ENCODE data around the gene TPRKB. TPM values are rescaled to one million over a fixed set of nuclear protein-coding genes. Genes with fewer than 3 reads are reported as not detected.
"Not testable (repeated sequence)": the region's sequence is repeated elsewhere in the genome, so short reads cannot be mapped to it uniquely, and the experiment has no call there.

Gene TPRKB
- total RNA-seq, 1 donor from 2014 or later = 46.8 TPM

DNA sequence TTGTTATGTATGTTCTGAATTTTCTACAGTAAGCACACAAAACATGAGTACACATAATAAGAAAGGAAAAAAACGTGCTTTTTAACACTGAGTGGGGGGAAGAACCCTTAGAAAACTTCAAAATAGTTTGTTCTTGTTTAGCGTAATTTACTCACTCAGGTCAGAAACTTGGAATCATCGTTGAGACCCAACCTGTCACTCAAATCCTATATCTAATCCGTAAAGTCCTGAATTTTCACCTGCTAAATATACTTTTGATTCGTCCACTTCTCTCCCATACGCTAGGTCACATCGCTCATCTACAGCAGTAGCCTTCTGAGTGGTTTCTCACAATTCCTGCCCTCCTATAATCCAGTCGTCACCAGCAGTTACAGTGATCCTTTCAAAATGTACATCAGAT is 767 bp downstream of the TPRKB start:
- Mint-ChIP-seq H3K4me3 (ENCODE audit: low read depth) (peak overlapping the region; percentile 99), H3K36me3 (ENCODE audit: insufficient read depth) (peaks cover 21% of the 10 kb centered on the region), H3K27ac (peak overlapping the region; percentile 96), H3K27me3 (peaks cover 22% of the 10 kb centered on the region), H3K4me1 (ENCODE audit: low read depth) (peaks cover 5% of the 10 kb centered on the region), H3K9me3 (ENCODE audit: low read depth) (peaks cover 5% of the 10 kb centered on the region)
- TF ChIP-seq CTCF (IDR thresholded peaks at IDR 0.05; ENCODE audit: unreplicated experiment) = no peak
- DNase-seq (ENCODE audit: low spot score, unreplicated experiment) = no peak

- H3K36me3 Mint-ChIP-seq (ENCODE audit: insufficient read depth) = peaks cover 26% of the 10 kb centered on the region
- no peak overlapping the region for H3K27ac Mint-ChIP-seq
Observed at GRCh38 chr2:73730810-73731209, 6.3 kb downstream of the TPRKB start.

DNA sequence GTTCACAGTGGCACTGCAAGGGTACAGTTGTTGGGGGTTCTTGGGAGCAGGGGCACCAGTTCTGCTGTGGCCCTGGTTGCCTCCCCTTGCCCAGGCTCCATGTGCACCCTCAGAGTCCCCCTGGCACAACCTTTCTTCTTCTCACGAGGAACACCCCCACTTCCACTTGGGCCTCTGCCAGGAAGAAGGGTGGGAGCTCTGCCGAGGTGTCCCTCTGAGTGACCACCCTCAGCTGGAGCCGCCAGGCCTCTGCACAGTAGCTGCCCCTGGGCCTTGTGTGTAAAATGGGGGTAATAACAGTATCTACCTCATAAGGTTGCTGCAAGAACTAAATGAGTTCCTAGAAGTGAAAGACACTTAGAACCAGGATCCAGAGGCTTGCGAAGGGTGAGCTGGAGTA is 8.4 kb downstream of the TPRKB start:
- H3K36me3 Mint-ChIP-seq (ENCODE audit: insufficient read depth) = peaks cover 23% of the 10 kb centered on the region
- no peaks in the 10 kb centered on the region for H3K27me3 Mint-ChIP-seq
- H3K4me3 Mint-ChIP-seq (ENCODE audit: low read depth) = no peak overlapping the region
- TF ChIP-seq CTCF (IDR thresholded peaks at IDR 0.05; ENCODE audit: unreplicated experiment) = no peak
- peaks cover under 1% of the 10 kb centered on the region for H3K9me3 Mint-ChIP-seq (ENCODE audit: low read depth)
- DNase-seq (ENCODE audit: low spot score, unreplicated experiment) = no peak
- H3K27ac Mint-ChIP-seq = no peak overlapping the region
- H3K4me1 Mint-ChIP-seq (ENCODE audit: low read depth) = no peaks in the 10 kb centered on the region

More at GRCh38 chr2:73730810-73731209, 6.3 kb downstream of the TPRKB start:
- Mint-ChIP-seq H3K4me1 (ENCODE audit: low read depth) (no peaks in the 10 kb centered on the region), H3K9me3 (ENCODE audit: low read depth) (no peaks in the 10 kb centered on the region), H3K4me3 (ENCODE audit: low read depth) (no peak overlapping the region), H3K27me3 (no peaks in the 10 kb centered on the region)
- TF ChIP-seq CTCF (IDR thresholded peaks at IDR 0.05; ENCODE audit: unreplicated experiment) = no peak
- DNase-seq (ENCODE audit: low spot score, unreplicated experiment) = no peak

DNA sequence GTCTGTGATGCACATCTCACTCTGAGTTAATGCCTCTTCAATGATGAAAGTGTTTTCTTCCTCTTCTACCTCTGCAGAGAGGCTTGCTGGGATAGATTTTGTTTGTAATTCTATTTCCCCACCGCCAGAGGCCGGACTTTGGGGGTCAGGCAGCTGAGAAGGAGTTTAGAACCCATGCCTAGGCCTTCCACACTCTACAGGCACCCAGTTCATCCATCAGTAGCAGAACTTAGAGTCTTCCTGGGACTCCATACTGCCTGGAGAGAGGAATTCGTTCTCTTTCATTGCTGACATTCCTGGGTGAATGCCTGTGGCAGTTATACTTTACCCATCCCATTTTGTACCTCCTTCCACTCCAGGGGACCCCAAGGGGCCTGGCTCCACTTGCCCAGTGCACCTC is 9.1 kb downstream of the TPRKB start:
- Mint-ChIP-seq H3K36me3 (ENCODE audit: insufficient read depth) (peaks cover 22% of the 10 kb centered on the region), H3K4me3 (ENCODE audit: low read depth) (no peak overlapping the region), H3K27me3 (no peaks in the 10 kb centered on the region), H3K27ac (no peak overlapping the region), H3K9me3 (ENCODE audit: low read depth) (peaks cover 5% of the 10 kb centered on the region), H3K4me1 (ENCODE audit: low read depth) (no peaks in the 10 kb centered on the region)
- no peak for DNase-seq (ENCODE audit: low spot score, unreplicated experiment)
- TF ChIP-seq CTCF (IDR thresholded peaks at IDR 0.05; ENCODE audit: unreplicated experiment) = no peak

- not testable (repeated sequence) for DNase-seq (ENCODE audit: low spot score, unreplicated experiment); H3K4me1 Mint-ChIP-seq (ENCODE audit: low read depth)
Observed at GRCh38 chr2:73726657-73727056, 10.5 kb downstream of the TPRKB start.

GRCh38 chr2:73718851-73719621 is 18.1 kb downstream of the TPRKB start:
- Mint-ChIP-seq H3K27ac (no peak overlapping the region), H3K36me3 (ENCODE audit: insufficient read depth) (peaks cover 18% of the 10 kb centered on the region), H3K9me3 (ENCODE audit: low read depth) (peaks cover 11% of the 10 kb centered on the region), H3K4me3 (ENCODE audit: low read depth) (no peak overlapping the region), H3K27me3 (peaks cover 30% of the 10 kb centered on the region), H3K4me1 (ENCODE audit: low read depth) (no peaks in the 10 kb centered on the region)
- DNase-seq (ENCODE audit: low spot score, unreplicated experiment) = no peak
- no peak for TF ChIP-seq CTCF (IDR thresholded peaks at IDR 0.05; ENCODE audit: unreplicated experiment)

More at GRCh38 chr2:73726657-73727056, 10.5 kb downstream of the TPRKB start:
- not testable (repeated sequence) for H3K4me3 Mint-ChIP-seq (ENCODE audit: low read depth); H3K27ac Mint-ChIP-seq; H3K27me3 Mint-ChIP-seq
- Mint-ChIP-seq H3K9me3 (ENCODE audit: low read depth) (peaks cover 11% of the 10 kb centered on the region), H3K36me3 (ENCODE audit: insufficient read depth) (peaks cover 22% of the 10 kb centered on the region)

Data from progenitor cell of endocrine pancreas (in vitro differentiated cells).